Chondrocyte (in vitro differentiated cells): ENCODE measurements around the gene PAX5. TPM values are rescaled to one million over a fixed set of nuclear protein-coding genes. Genes with fewer than 3 reads are reported as not detected.

Experiments
- DNase-seq: peaks from one replicate; pipeline ENCODE4 v3.0.0; 2021; ENCODE audit warnings: mixed read lengths, low spot score
- H3K27ac Mint-ChIP-seq: one replicate; pipeline ENCODE4 v1.8.0; 2021; ENCODE audit warnings: mild to moderate bottlenecking, moderate library complexity, mixed read lengths; ENCODE audit not compliant: unreplicated experiment
- H3K27me3 Mint-ChIP-seq: 2 replicates; pipeline ENCODE4 v1.8.0; 2021; ENCODE audit warnings: low read depth, mixed read lengths
- H3K36me3 Mint-ChIP-seq: 2 replicates; pipeline ENCODE4 v1.8.0; 2021; ENCODE audit warnings: low read depth, mixed read lengths
- H3K4me1 Mint-ChIP-seq: 2 replicates; pipeline ENCODE4 v1.8.0; 2021; ENCODE audit warnings: low read depth, mild to moderate bottlenecking, mixed read lengths
- H3K4me3 Mint-ChIP-seq: one replicate; pipeline ENCODE4 v1.8.0; 2021; ENCODE audit warnings: mild to moderate bottlenecking, moderate library complexity, mixed read lengths; ENCODE audit not compliant: unreplicated experiment
- H3K9me3 Mint-ChIP-seq: 2 replicates; pipeline ENCODE4 v1.8.0; 2021; ENCODE audit warnings: low read depth, mixed read lengths
- total RNA-seq: library from RNA; stranded (reverse); gene quantifications from 3 replicates; pipeline ENCODE4 v1.2.1, GENCODE V29; 2021
- TF ChIP-seq, protein P1 (sequence below): fragments of 200-600 bp; sonication (generic); IDR thresholded peaks from 2 replicates; pipeline ENCODE4 v1.5.0; 2021; ENCODE audit warnings: antibody characterized with exemption, mild to moderate bottlenecking, moderate library complexity

The PAX5 gene
- total RNA-seq, 1 donor from 2014 or later = not detected

GRCh38 chr9:36942891-36943290, 91.2 kb downstream of the PAX5 start:
- H3K4me1 Mint-ChIP-seq = no peaks in the 10 kb centered on the region
- H3K4me3 Mint-ChIP-seq = no peak overlapping the region
- no peak overlapping the region for H3K27ac Mint-ChIP-seq
- no peaks in the 10 kb centered on the region for H3K9me3 Mint-ChIP-seq
- H3K36me3 Mint-ChIP-seq = no peaks in the 10 kb centered on the region
- TF ChIP-seq, protein P1, sequence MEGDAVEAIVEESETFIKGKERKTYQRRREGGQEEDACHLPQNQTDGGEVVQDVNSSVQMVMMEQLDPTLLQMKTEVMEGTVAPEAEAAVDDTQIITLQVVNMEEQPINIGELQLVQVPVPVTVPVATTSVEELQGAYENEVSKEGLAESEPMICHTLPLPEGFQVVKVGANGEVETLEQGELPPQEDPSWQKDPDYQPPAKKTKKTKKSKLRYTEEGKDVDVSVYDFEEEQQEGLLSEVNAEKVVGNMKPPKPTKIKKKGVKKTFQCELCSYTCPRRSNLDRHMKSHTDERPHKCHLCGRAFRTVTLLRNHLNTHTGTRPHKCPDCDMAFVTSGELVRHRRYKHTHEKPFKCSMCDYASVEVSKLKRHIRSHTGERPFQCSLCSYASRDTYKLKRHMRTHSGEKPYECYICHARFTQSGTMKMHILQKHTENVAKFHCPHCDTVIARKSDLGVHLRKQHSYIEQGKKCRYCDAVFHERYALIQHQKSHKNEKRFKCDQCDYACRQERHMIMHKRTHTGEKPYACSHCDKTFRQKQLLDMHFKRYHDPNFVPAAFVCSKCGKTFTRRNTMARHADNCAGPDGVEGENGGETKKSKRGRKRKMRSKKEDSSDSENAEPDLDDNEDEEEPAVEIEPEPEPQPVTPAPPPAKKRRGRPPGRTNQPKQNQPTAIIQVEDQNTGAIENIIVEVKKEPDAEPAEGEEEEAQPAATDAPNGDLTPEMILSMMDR = no peak
- peaks cover 35% of the 10 kb centered on the region for H3K27me3 Mint-ChIP-seq
- no peak for DNase-seq

DNA sequence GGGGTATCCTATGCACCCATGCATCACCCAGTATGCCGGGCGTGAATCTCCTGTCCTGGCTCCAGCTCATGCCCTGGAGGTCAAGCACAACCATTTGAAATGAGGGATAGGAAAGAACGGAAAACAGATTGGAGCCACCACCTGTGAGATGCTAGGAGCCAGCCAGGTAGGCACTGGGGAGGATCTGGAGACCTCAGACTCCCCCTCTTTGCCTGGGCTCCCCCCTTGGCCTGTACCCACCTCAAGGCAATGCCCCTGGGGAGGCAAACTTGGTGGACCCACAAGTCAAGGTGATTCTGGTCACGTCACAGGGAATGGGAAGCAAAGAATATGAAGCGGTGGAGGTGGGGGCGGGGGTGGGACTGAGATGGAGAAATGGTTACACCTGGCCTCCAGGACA, 92.6 kb downstream of the PAX5 start:
- H3K36me3 Mint-ChIP-seq = no peaks in the 10 kb centered on the region
- DNase-seq = no peak
- no peaks in the 10 kb centered on the region for H3K4me1 Mint-ChIP-seq
- TF ChIP-seq, protein P1 = no peak
- H3K27me3 Mint-ChIP-seq = peaks cover 39% of the 10 kb centered on the region
- no peaks in the 10 kb centered on the region for H3K9me3 Mint-ChIP-seq
- no peak overlapping the region for H3K4me3 Mint-ChIP-seq
- no peak overlapping the region for H3K27ac Mint-ChIP-seq

GRCh38 chr9:36940881-36941280, 93.2 kb downstream of the PAX5 start:
- Mint-ChIP-seq H3K4me1 (no peaks in the 10 kb centered on the region), H3K27me3 (peaks cover 38% of the 10 kb centered on the region), H3K36me3 (no peaks in the 10 kb centered on the region), H3K27ac (no peak overlapping the region), H3K9me3 (no peaks in the 10 kb centered on the region), H3K4me3 (no peak overlapping the region)
- TF ChIP-seq, protein P1 = no peak
- no peak for DNase-seq

DNA sequence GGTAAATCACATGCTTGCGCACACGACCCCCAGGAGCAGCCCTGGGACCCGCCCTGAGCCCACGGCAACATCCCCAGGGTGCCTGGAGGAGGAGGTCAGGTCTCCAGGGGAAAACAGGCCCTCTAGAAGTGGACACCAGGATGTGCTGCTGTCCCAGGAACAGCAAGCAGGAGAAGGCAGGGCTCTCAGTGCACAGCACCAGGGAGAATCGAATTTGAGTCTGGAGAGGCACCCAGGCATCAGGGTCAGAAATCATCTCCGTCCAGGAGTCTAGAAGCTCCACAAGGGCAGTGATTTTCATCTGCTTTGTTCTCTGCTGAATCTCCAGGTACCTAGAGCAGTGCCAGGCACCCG, 93.6 kb downstream of the PAX5 start:
- no peak for DNase-seq
- Mint-ChIP-seq H3K36me3 (no peaks in the 10 kb centered on the region), H3K4me3 (no peak overlapping the region), H3K4me1 (no peaks in the 10 kb centered on the region), H3K9me3 (no peaks in the 10 kb centered on the region), H3K27me3 (peaks cover 39% of the 10 kb centered on the region), H3K27ac (no peak overlapping the region)
- TF ChIP-seq, protein P1 = no peak

GRCh38 chr9:36939655-36940499, 94.2 kb downstream of the PAX5 start:
- DNase-seq = no peak
- H3K27ac Mint-ChIP-seq = no peak overlapping the region

More at GRCh38 chr9:36939655-36940499, 94.2 kb downstream of the PAX5 start:
- no peak overlapping the region for H3K4me3 Mint-ChIP-seq
- H3K4me1 Mint-ChIP-seq = no peaks in the 10 kb centered on the region
- H3K36me3 Mint-ChIP-seq = no peaks in the 10 kb centered on the region
- H3K27me3 Mint-ChIP-seq = peaks cover 40% of the 10 kb centered on the region
- H3K9me3 Mint-ChIP-seq = no peaks in the 10 kb centered on the region
- TF ChIP-seq, protein P1 = no peak
